Thyroid gland (tissue), 4 donors: Measurements from ENCODE around the gene KRT74.

Experiments used
- POLR2A ChIP-seq, 2 donors: fragments of 450-650 bp; IDR thresholded peaks; one replicate each; pipeline ENCODE4 v1.6.1; 2017; ENCODE audit warnings: antibody characterized with exemption in 2 of 2, mild to moderate bottlenecking in 2 of 2, moderate library complexity in 1 of 2
- TF ChIP-seq, protein P1 (sequence below), 6 experiments: fragments of 200-600 bp in 3 of 6; fragments of 450-650 bp in 3 of 6; sonication (generic) in 3 of 6; IDR thresholded peaks; one replicate each; pipeline ENCODE4 v1.5.1; 2016 to 2019; ENCODE audit warnings: antibody characterized with exemption in 6 of 6, mild to moderate bottlenecking in 2 of 6, inconsistent platforms in 1 of 6, moderate library complexity in 1 of 6

DNA sequence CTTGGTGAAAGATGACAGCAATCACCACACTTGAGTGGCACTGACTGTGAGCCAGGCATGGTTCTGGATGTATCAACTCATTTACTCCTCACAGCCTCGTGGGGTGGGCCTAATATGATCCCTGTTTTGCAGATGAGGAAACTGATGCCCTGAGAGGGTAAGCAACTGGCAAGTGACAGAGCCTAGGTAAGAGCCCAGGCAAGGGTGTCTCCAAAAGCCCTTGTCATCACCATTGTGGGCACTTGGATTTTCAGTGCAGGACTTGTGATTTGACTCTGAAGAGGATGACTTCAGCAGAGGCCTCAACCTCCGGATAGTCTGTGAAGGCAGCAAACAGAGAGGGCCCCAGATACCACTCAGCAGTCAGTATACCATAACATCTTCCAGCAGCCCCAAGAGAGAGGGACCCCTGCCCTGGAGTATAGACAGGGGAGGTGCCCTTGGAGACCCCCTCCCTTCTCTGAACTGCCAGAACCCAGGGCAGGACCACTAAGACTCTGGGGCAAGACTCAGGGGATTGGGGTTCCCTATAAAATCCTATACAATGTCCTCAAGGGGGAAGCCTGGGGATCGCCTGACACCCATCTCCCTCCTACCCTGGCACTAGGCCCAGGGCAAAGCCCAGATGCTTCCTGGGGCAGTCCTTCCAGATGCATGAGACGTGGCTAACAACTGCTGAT lies 46.4 kb downstream of the KRT74 start:
- TF ChIP-seq POLR2A (IDR thresholded peaks at IDR 0.05): no peak
- TF ChIP-seq, protein P1, sequence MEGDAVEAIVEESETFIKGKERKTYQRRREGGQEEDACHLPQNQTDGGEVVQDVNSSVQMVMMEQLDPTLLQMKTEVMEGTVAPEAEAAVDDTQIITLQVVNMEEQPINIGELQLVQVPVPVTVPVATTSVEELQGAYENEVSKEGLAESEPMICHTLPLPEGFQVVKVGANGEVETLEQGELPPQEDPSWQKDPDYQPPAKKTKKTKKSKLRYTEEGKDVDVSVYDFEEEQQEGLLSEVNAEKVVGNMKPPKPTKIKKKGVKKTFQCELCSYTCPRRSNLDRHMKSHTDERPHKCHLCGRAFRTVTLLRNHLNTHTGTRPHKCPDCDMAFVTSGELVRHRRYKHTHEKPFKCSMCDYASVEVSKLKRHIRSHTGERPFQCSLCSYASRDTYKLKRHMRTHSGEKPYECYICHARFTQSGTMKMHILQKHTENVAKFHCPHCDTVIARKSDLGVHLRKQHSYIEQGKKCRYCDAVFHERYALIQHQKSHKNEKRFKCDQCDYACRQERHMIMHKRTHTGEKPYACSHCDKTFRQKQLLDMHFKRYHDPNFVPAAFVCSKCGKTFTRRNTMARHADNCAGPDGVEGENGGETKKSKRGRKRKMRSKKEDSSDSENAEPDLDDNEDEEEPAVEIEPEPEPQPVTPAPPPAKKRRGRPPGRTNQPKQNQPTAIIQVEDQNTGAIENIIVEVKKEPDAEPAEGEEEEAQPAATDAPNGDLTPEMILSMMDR (IDR thresholded peaks at IDR 0.05): no peak
